NCI-H2196 treated with DMSO at 0.1 percent for 48 hours (cell line): ENCODE data around the gene WDR11.
"Not testable (repeated sequence)": the region's sequence is repeated elsewhere in the genome, so short reads cannot be mapped to it uniquely, and the experiment has no call there.

ENCODE experiments used
- DNase-seq: peaks from one replicate; lab custom pipeline; 2025; ENCODE audit not compliant: unreplicated experiment; lab: John Stamatoyannopoulos, UW

Gene WDR11

GRCh38 chr10:120854388-120854787 lies 3.2 kb downstream of the WDR11 start:
- DNase-seq: no peak

DNA sequence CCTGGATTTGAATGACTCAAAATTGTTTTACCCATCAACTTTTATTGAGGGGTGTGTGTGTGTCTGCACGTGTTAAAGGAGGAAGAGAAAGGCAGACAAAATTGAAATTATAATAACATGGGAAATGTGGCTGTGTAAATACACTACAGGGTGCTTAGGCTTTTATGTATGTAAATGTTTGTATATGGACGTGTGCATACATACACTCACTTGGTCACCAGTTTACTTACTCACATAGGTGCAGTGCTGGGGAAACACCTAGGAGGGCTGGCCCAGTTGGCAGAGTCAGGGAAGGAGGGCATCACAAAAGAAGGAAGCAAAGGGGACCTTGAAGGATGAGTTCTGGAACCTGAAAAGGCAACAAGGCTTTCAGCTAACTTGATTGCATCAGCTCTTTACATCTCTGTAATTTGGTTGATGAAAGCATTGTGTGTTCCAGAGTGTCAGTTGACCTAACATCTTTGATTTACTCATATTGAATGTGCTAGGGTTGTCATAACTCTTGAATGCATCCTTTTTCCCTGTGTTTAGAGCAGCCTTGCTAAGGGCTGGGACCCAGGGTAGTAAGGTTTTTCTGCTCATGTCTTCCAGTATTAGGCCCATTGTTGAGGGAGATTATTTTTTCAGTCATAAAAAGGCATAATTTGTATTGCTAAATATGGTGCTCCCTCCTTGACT lies 10.2 kb downstream of the WDR11 start:
- no peak for DNase-seq

DNA sequence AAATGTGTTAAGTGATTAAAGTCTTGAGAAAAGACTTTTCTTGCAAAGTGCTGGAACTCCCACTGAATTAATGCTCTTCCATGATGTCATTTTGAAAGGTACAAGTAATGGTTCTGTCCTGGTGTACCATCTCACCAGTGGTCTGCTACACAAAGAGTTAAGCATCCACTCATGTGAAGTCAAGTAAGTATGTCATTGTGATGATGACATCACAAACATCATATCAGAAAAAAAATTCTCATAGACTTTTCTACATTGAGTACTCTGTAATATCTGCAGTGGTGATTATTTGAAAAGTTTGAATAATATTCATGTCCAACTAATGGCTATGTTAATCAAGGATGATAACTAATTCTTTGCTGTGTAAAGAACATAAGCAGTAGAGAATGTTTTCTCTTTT lies 22.6 kb downstream of the WDR11 start:
- DNase-seq: no peak

DNA sequence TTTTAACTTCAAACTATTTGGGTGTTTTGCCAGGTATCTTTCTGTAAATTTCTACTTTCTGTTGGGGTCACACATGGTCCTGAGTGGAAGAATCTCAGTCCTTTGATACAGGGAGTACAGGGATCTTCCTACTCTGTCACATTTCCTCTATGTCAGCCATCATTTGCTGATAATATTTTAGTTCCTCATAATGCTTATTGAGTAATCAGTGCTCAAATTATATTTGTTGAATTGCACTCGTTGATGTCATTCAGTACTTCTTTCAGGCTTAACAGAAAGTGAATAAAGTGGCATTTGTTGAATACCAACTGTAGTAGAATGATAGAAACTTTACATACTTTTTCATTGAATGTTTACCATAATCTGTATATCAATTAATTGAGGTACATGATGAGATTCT lies 31.9 kb downstream of the WDR11 start:
- no peak for DNase-seq

DNA sequence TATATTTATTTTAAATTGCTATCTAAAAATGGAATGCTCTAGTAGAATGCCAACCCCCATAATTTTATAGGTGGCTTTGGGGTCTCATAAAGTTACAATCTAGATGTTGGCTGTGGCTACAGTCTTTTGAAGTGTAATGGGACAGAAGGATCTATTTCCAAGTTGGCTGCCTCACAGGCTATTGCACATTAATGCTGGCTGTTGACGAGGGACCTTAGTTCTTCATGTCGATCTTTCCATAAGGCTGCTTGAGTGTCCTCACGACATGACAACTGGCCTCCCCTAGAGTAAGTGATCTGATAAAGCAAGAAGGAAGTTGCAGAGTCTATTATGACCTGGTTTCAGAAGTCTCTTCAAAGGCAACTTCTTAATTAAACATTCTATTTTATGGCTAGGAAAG lies 36.3 kb downstream of the WDR11 start:
- no peak for DNase-seq

DNA sequence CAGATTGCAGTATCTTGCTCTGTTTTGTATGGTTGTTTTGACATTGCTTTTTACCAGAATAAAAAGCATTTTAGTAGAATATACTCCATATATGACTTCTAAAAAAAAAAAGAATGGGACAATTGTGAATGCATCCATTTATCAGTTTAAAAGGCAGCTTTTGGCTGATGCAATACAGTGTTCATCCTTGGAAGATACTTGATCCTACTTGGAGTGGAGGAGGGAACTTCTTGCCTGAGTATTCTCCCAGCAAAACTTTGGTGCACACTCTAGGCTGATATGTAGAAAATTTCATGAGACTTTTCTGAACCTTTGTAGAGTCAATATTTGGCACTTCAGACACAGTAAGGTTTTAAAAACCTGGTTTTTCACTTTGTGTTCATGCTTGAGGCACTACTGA lies 40.2 kb downstream of the WDR11 start:
- no peak for DNase-seq

DNA sequence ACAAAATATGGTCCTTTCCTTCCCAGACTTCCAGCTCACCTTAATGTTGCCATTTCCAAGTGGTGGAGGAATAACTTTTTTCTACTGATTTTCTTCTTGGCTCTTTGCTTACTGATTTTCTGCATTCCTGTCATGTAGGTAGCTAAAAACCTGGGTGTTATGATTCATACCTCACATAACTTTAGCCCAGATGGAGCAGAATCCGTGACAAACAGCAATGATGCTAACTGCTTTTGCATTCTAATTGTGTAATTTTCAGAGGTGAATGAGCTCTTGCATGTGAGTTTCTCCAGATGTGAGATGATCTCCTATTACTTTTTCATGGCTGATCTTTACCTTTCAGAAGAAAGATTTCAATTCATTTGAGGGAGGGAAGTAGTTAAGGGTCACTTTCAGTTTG lies 43.4 kb downstream of the WDR11 start:
- DNase-seq: no peak

- no peak for DNase-seq
These were observed 46.2 kb downstream of the WDR11 start for GRCh38 chr10:120897343-120897742.

DNA sequence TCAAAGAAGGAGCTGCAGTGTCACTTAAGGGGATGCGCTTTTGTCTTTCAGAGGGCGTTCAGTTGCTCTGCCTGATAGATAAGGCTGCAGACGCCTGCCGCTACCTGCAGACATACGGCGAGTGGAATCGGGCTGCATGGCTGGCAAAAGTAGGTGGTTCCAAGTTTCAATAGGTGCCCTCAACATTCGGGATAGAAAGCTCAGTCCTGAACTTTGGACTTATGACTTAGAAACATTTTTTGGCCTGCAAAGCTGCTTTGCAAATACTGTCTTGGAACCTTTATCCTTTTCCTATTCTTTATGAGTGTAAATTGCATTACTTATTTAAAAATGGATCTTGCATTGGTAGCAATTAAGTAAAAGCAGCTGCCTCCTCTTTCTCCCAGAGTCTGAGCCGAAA lies 54.1 kb downstream of the WDR11 start:
- no peak for DNase-seq

GRCh38 chr10:120917521-120918250 lies 66.5 kb downstream of the WDR11 start:
- DNase-seq: no peak

DNA sequence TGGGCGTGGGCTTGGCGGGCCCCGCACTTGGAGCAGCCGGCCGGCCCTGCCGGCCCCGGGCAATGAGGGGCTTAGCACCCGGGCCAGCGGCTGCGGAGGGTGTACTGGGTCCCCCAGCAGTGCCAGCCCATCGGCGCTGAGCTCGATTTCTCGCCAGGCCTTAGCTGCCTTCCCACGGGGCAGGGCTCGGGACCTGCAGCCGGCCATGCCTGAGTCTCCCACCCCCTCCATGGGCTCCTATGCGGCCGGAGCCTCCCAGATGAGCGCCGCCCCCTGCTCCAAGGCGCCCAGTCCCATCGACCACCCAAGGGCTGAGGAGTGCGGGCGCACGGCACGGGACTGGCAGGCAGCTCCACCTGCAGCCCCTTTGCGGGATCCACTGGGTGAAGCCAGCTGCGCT lies 72.7 kb downstream of the WDR11 start:
- not testable (repeated sequence) for DNase-seq

- DNase-seq: no peak
These were observed 75.4 kb downstream of the WDR11 start for GRCh38 chr10:120926611-120927010.

DNA sequence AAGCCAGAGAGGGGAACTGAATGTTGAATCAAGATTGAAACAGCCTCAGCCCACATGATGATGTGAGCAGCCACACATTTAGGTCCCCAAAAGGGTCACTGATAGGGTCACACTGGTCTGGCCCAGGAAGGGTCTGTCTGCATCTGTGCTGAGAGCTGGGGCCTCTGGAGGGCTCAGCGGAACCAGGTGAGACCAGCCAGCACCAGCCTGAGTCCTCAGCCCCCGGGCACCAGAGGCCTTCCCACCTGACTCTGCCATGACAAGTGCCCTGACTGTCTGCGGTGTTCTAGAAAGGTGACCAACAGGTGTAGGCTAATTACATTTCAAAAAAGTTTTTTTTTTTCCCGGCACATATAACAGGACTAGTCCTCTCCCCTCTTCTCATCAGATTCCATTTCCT lies 76.2 kb downstream of the WDR11 start:
- DNase-seq: no peak

DNA sequence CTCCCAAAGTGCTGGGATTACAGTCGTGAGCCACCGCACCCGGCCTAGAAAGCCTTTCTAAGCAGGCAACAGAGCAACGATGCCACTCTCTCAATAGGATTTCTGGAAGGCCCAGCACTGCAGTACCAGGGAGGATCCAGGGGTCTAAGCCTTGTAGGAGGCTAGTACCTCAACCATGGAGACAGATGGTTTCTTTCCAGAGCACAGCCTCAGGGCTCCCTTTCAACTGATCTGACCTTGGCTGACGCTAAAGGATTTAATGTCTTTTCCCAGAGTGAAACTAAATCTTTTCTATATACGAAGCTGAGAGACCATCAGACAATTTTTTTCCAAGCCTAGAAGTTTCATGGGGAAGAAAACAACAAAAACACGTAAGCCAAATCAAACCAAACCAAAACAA lies 78.0 kb downstream of the WDR11 start:
- DNase-seq: no peak

GRCh38 chr10:120931423-120931822 lies 80.3 kb downstream of the WDR11 start:
- no peak for DNase-seq

GRCh38 chr10:120931999-120932398 lies 80.8 kb downstream of the WDR11 start:
- no peak for DNase-seq

- no peak for DNase-seq
These were observed 87.7 kb downstream of the WDR11 start for GRCh38 chr10:120938822-120939221.

DNA sequence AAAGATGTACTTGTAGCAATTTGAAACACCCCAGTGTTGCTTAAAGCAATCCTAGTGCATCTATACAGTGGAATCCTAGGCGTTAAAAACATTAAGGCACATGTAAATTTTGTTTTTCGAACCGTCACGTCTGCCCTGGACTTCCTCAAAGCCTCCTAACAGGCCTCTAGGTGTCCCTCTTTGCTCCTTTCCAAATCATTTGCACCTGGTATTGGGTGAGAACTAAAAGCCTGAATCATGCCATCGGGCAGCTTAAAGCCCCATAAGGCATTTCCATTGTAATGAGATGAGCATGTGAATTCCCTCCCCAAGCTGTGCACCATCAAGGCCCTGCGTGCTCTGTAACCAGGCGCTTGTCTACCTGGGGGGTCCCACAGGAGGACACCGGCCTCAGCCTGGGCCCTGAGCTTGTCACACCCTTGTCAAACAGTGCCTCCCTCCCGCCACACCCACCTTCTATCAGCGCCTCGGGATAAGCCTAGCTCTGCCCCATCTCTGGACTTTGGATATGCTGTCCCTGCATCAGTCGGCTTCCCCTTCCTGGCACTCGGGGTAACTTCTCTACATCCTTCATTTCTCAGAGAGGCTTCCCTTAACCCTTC lies 89.2 kb downstream of the WDR11 start:
- no peak for DNase-seq

- no peak for DNase-seq
These were observed 90.3 kb downstream of the WDR11 start for GRCh38 chr10:120941501-120941900.

GRCh38 chr10:120942806-120943413 lies 91.7 kb downstream of the WDR11 start:
- DNase-seq: peak; percentile 11

DNA sequence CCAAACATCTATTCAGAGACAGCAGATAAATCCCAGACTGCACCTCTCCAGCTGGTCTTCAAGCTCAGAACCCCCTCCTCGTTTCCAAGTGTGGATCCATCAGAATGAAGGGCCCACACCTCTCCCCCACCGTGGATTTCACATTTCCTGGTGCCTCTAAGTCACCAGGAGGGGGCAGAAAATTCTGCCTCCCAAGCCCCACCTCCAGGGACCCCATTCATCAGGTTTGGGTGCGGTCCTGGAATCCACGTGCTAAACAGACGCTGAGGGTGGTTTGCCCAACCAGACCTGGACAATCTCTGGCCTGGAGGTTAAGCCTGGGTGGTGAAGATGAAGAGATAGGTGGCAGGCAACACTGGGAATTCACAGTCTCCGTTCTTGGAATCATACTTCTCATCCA lies 92.4 kb downstream of the WDR11 start:
- no peak for DNase-seq

GRCh38 chr10:120944586-120945125 lies 93.5 kb downstream of the WDR11 start:
- DNase-seq: no peak
